PFSK-1 (cell line): ENCODE data around the gene NEIL3.

Experiments used
- POLR2AphosphoS5 ChIP-seq: IDR thresholded peaks from 2 replicates; pipeline ENCODE4 v1.6.1; 2012; ENCODE audit warnings: low read depth, mild to moderate bottlenecking, control low read depth, low read length, moderate library complexity
- SIN3A ChIP-seq: IDR thresholded peaks from 2 replicates; pipeline ENCODE4 v1.6.1; 2012; ENCODE audit warnings: mild to moderate bottlenecking, low read length, moderate library complexity, borderline replicate concordance; ENCODE audit not compliant: insufficient read depth
- TAF1 ChIP-seq: IDR thresholded peaks from 2 replicates; pipeline ENCODE4 v1.6.1; 2012; ENCODE audit warnings: low read length, control low read depth, borderline replicate concordance; ENCODE audit not compliant: insufficient read depth

DNA sequence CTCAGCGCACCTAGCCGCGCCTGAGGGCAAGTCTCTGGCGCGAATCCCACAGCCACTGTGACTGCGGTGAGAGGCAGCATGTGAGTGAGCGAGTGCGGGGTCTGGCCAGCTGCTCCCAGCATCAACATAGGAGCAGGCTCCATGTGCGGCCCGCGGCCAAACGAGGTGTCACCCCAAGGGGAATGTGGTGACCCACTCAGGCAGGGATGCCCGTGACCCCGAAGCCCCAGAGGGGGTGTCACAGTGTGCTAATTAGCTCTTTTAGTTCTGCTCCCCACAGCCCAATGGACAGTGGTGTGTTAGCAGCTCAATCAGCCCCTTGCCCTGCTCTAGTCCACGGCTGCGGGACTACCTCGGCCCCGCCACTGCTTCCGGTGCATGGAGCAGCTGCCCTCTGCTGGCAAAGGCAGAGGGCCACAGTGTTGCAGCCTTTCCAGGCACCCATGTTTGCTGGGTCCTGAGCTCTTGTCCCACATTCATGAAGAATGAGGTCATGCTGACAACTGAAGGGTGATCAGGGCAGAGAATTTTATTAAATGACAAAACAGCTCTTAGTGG, 71.1 kb downstream of the NEIL3 start:
- TF ChIP-seq TAF1 (no peak), SIN3A (no peak), POLR2AphosphoS5 (no peak)
